Osteocyte (in vitro differentiated cells): ENCODE data around the gene PILRA. TPM values are rescaled to one million over a fixed set of nuclear protein-coding genes. Genes with fewer than 3 reads are reported as not detected.

Experiments used
- DNase-seq: peaks from one replicate; pipeline ENCODE4 v3.0.0; 2021; ENCODE audit warnings: mixed read lengths; ENCODE audit not compliant: unreplicated experiment; ENCODE audit errors: extremely low spot score
- H3K27ac Mint-ChIP-seq: one replicate; pipeline ENCODE4 v1.8.0; 2021; ENCODE audit warnings: mild to moderate bottlenecking, mixed read lengths; ENCODE audit not compliant: unreplicated experiment
- H3K27me3 Mint-ChIP-seq: one replicate; pipeline ENCODE4 v1.8.0; 2021; ENCODE audit warnings: mixed read lengths; ENCODE audit not compliant: unreplicated experiment
- H3K36me3 Mint-ChIP-seq: one replicate; pipeline ENCODE4 v1.8.0; 2021; ENCODE audit warnings: mixed read lengths; ENCODE audit not compliant: unreplicated experiment
- H3K4me1 Mint-ChIP-seq: one replicate; pipeline ENCODE4 v1.8.0; 2021; ENCODE audit warnings: mixed read lengths; ENCODE audit not compliant: unreplicated experiment
- H3K4me3 Mint-ChIP-seq: one replicate; pipeline ENCODE4 v1.8.0; 2021; ENCODE audit warnings: mild to moderate bottlenecking, moderate library complexity, mixed read lengths; ENCODE audit not compliant: unreplicated experiment
- H3K9me3 Mint-ChIP-seq: one replicate; pipeline ENCODE4 v1.8.0; 2021; ENCODE audit warnings: mixed read lengths; ENCODE audit not compliant: unreplicated experiment
- CTCF ChIP-seq: fragments of 200-600 bp; sonication (generic); IDR thresholded peaks from 2 replicates; pipeline ENCODE4 v1.5.0; 2021; ENCODE audit warnings: antibody characterized with exemption, mild to moderate bottlenecking, moderate library complexity
- total RNA-seq: library from RNA; stranded (reverse); gene quantifications from 2 replicates; pipeline ENCODE4 v1.2.1, GENCODE V29; 2021

The PILRA gene
- total RNA-seq, 1 donor from 2014 or later: 2.5 TPM

DNA sequence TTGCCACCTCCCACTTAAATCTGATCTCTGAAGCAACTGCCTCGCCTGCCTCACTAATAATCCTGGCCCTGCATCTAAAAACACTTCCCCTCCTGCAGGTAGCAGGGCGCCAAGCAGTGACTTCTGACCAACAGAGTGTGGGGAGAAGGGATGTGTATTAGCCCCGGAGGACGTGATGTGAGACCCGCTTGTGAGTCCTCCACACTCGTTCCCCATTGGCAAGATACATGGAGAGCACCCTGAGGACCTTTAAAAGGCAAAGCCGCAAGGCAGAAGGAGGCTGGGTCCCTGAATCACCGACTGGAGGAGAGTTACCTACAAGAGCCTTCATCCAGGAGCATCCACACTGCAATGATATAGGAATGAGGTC, 6.1 kb upstream of the PILRA start:
- Mint-ChIP-seq H3K27me3 (no peaks in the 10 kb centered on the region), H3K9me3 (no peaks in the 10 kb centered on the region), H3K4me1 (no peaks in the 10 kb centered on the region), H3K36me3 (peaks cover 22% of the 10 kb centered on the region), H3K27ac (no peak overlapping the region), H3K4me3 (no peak overlapping the region)
- TF ChIP-seq CTCF: no peak
- DNase-seq: no peak

GRCh38 chr7:100367676-100368613, 5.3 kb upstream of the PILRA start:
- H3K4me1 Mint-ChIP-seq: no peaks in the 10 kb centered on the region
- H3K4me3 Mint-ChIP-seq: no peak overlapping the region
- H3K36me3 Mint-ChIP-seq: peaks cover 15% of the 10 kb centered on the region
- no peak for TF ChIP-seq CTCF
- H3K27me3 Mint-ChIP-seq: no peaks in the 10 kb centered on the region
- no peak for DNase-seq
- H3K9me3 Mint-ChIP-seq: no peaks in the 10 kb centered on the region
- H3K27ac Mint-ChIP-seq: no peak overlapping the region

GRCh38 chr7:100369105-100369504, 4.2 kb upstream of the PILRA start:
- Mint-ChIP-seq H3K4me3 (no peak overlapping the region), H3K27ac (no peak overlapping the region), H3K9me3 (no peaks in the 10 kb centered on the region), H3K36me3 (peaks cover 5% of the 10 kb centered on the region), H3K27me3 (no peaks in the 10 kb centered on the region), H3K4me1 (no peaks in the 10 kb centered on the region)
- DNase-seq: no peak
- TF ChIP-seq CTCF: no peak

DNA sequence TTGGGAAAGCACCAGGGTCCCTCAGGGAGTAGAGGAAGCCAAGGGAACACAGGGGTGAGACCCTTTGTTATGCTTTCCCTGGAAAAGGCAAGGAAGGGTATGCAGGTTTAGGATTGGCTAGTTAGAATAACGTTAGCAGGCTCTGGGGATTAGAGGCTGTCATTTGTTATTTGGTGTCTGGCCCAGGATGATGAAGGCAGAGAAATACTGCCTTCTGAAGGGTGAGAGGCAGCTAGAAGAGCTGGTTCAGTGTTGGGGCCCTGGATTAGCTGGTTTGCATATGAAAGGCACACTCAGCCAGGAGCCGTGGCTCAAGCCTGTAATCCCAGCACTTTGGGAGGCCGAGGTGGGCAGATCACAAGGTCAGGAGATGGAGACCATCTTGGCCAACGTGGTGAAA, 3.0 kb upstream of the PILRA start:
- no peak for TF ChIP-seq CTCF
- Mint-ChIP-seq H3K9me3 (no peaks in the 10 kb centered on the region), H3K27me3 (no peaks in the 10 kb centered on the region), H3K4me1 (no peaks in the 10 kb centered on the region), H3K27ac (no peak overlapping the region), H3K4me3 (no peak overlapping the region), H3K36me3 (no peaks in the 10 kb centered on the region)
- DNase-seq: no peak

DNA sequence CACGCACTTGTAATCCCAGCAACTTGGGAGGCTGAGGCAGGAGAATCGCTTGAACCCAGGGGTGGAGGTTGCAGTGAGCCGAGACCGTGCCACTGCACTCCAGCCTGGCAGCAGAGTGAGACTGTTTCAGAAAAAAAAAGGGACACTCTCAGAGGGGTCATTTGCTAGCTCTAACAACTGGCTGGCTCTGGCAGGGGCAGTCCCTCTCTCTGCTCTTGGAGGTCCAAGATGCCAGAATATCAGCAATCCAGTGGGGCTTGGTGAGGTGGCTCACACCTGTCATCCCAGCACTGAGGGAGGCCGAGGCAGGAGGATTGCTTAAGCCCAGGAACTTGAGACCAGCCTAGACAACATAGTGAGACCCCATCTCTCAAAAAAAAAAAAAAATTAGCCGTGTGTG, 2.5 kb upstream of the PILRA start:
- H3K4me1 Mint-ChIP-seq: no peaks in the 10 kb centered on the region
- H3K9me3 Mint-ChIP-seq: no peaks in the 10 kb centered on the region
- no peak for DNase-seq
- no peaks in the 10 kb centered on the region for H3K27me3 Mint-ChIP-seq
- no peak overlapping the region for H3K4me3 Mint-ChIP-seq
- TF ChIP-seq CTCF: no peak
- no peak overlapping the region for H3K27ac Mint-ChIP-seq
- H3K36me3 Mint-ChIP-seq: no peaks in the 10 kb centered on the region
